ENCODE data around the gene S100A1.

S100A1 gene

GRCh38 chr1:153610811-153611301 is 17.4 kb upstream of the S100A1 start:
- peak; percentile 52 to 76 (median 66) for DNase-seq

- no peak for DNase-seq
Observed at GRCh38 chr1:153611356-153611755, 16.9 kb upstream of the S100A1 start.

GRCh38 chr1:153612111-153612754 is 16.0 kb upstream of the S100A1 start:
- no peak for DNase-seq

GRCh38 chr1:153612755-153613331 is 15.4 kb upstream of the S100A1 start, which contains the start of gene S100A16:
TSS of gene S100A16 (minus strand) at chr1:153613137. CDS start at chr1:153608151, 4,986 bp downstream.
- DNase-seq, result no peak

GRCh38 chr1:153613406-153613805 is 14.8 kb upstream of the S100A1 start:
- DNase-seq, result no peak

- no peak for DNase-seq
Observed at GRCh38 chr1:153614189-153614900, 13.9 kb upstream of the S100A1 start.

- no peak for DNase-seq
Observed at GRCh38 chr1:153614906-153615305, 13.3 kb upstream of the S100A1 start.

GRCh38 chr1:153615406-153615805 is 12.8 kb upstream of the S100A1 start:
- no peak for DNase-seq

- DNase-seq, result no peak
Observed at GRCh38 chr1:153616144-153616916, 11.9 kb upstream of the S100A1 start, which contains the start of gene S100A14. TSS of gene S100A14 (minus strand) at chr1:153616325. CDS start at chr1:153615858, 467 bp downstream.

GRCh38 chr1:153616917-153617311 is 11.3 kb upstream of the S100A1 start:
- DNase-seq, result no peak

GRCh38 chr1:153617663-153618062 is 10.6 kb upstream of the S100A1 start:
- peak; percentile 72 to 94 (median 82) for DNase-seq

- DNase-seq, result no peak
Observed at GRCh38 chr1:153619171-153619570, 9.1 kb upstream of the S100A1 start.

- DNase-seq, result peak; percentile 57 to 86 (median 76)
Observed at GRCh38 chr1:153623101-153623500, 5.1 kb upstream of the S100A1 start.

- no peak for DNase-seq
Observed at GRCh38 chr1:153624965-153625611, 3.1 kb upstream of the S100A1 start.

GRCh38 chr1:153626477-153626903 is 1.7 kb upstream of the S100A1 start:
- DNase-seq, result no peak

GRCh38 chr1:153626904-153627714 is 1.1 kb upstream of the S100A1 start, which contains the start of gene S100A13:
TSS of gene S100A13 (minus strand) at chr1:153627505. CDS start at chr1:153626472, 1,033 bp downstream.
- peak in 2 of 4 experiments; percentile 60 to 61 for DNase-seq

- DNase-seq, result no peak
Observed at GRCh38 chr1:153628638-153629342, 556 bp downstream of the S100A1 start.

GRCh38 chr1:153629343-153629665 is 1.1 kb downstream of the S100A1 start:
- DNase-seq, result no peak

- peak in 2 of 4 experiments; percentile 31 to 41 for DNase-seq
Observed at GRCh38 chr1:153629971-153630370, 1.7 kb downstream of the S100A1 start.

- DNase-seq, result no peak
Observed at GRCh38 chr1:153630384-153630783, 2.1 kb downstream of the S100A1 start.

Measured in suppressor macrophage (primary cell).